Fibroblast of the conjunctiva (primary cell): Measurements from ENCODE around the gene ZDHHC7.

Experiments
- DNase-seq: peaks from one replicate; pipeline ENCODE4 v3.0.0-alpha.2; 2010; ENCODE audit warnings: low read depth

Gene ZDHHC7

GRCh38 chr16:85018529-85019236 is 7.3 kb upstream of the ZDHHC7 start:
- no peak for DNase-seq

GRCh38 chr16:85017633-85018032 is 6.3 kb upstream of the ZDHHC7 start:
- DNase-seq: no peak

GRCh38 chr16:85017151-85017550 is 5.8 kb upstream of the ZDHHC7 start:
- no peak for DNase-seq

- DNase-seq: no peak
Observed at GRCh38 chr16:85015481-85016187, 4.3 kb upstream of the ZDHHC7 start.

- DNase-seq: no peak
Observed at GRCh38 chr16:85014311-85014710, 3.0 kb upstream of the ZDHHC7 start.

- DNase-seq: no peak
Observed at GRCh38 chr16:85011846-85012284, 530 bp upstream of the ZDHHC7 start.

- DNase-seq: no peak
Observed at GRCh38 chr16:85010446-85010930, 847 bp downstream of the ZDHHC7 start.

GRCh38 chr16:85008271-85008670 is 3.1 kb downstream of the ZDHHC7 start:
- no peak for DNase-seq

- no peak for DNase-seq
Observed at GRCh38 chr16:85007496-85008214, 3.7 kb downstream of the ZDHHC7 start.

- DNase-seq: no peak
Observed at GRCh38 chr16:85006639-85007038, 4.7 kb downstream of the ZDHHC7 start.

- DNase-seq: peak; percentile 53
Observed at GRCh38 chr16:85005285-85006069, 5.9 kb downstream of the ZDHHC7 start.

- DNase-seq: peak; percentile 57
Observed at GRCh38 chr16:85004587-85005205, 6.6 kb downstream of the ZDHHC7 start.

GRCh38 chr16:85003725-85004586 is 7.4 kb downstream of the ZDHHC7 start:
- no peak for DNase-seq

GRCh38 chr16:85003076-85003475 is 8.3 kb downstream of the ZDHHC7 start:
- no peak for DNase-seq

- DNase-seq: no peak
Observed at GRCh38 chr16:85002608-85003007, 8.7 kb downstream of the ZDHHC7 start.

GRCh38 chr16:85002099-85002541 is 9.2 kb downstream of the ZDHHC7 start:
- DNase-seq: no peak

- DNase-seq: no peak
Observed at GRCh38 chr16:84999857-85000480, 11.4 kb downstream of the ZDHHC7 start.

- DNase-seq: no peak
Observed at GRCh38 chr16:84999200-84999599, 12.1 kb downstream of the ZDHHC7 start.

- DNase-seq: no peak
Observed at GRCh38 chr16:84996365-84996764, 15.0 kb downstream of the ZDHHC7 start.

- DNase-seq: no peak
Observed at GRCh38 chr16:84995663-84996062, 15.7 kb downstream of the ZDHHC7 start.
